AG09309 (cell line): ENCODE measurements around the gene NR4A3.
A peak's percentile ranks its signal among the peaks of the same experiment; 100 is the strongest.

Experiments
- DNase-seq: peaks from one replicate; pipeline ENCODE4 v3.0.0-alpha.2; 2010; ENCODE audit warnings: low read depth
- H3K4me3 ChIP-seq: 2 replicates; pipeline ENCODE4 v1.5.1; 2011; ENCODE audit warnings: mild to moderate bottlenecking, low read depth, low read length, moderate library complexity; ENCODE audit not compliant: control insufficient read depth
- CTCF ChIP-seq: IDR thresholded peaks from 2 replicates; pipeline ENCODE4 v1.5.1; 2011; ENCODE audit warnings: mild to moderate bottlenecking, low read depth, low read length, inconsistent platforms; ENCODE audit not compliant: insufficient read depth, control insufficient read depth; ENCODE audit errors: missing control alignments

NR4A3 gene

GRCh38 chr9:99811598-99812383 is 9.9 kb upstream of the NR4A3 start:
- DNase-seq = no peak
- no peak overlapping the region for H3K4me3 ChIP-seq
- no peak for TF ChIP-seq CTCF

GRCh38 chr9:99813739-99814138 is 7.9 kb upstream of the NR4A3 start:
- TF ChIP-seq CTCF = no peak
- no peak overlapping the region for H3K4me3 ChIP-seq
- no peak for DNase-seq

- DNase-seq = no peak
- no peak for TF ChIP-seq CTCF
- H3K4me3 ChIP-seq = no peak overlapping the region
These were observed 7.3 kb upstream of the NR4A3 start for GRCh38 chr9:99814359-99814758.

GRCh38 chr9:99816392-99816791 is 5.3 kb upstream of the NR4A3 start:
- no peak for DNase-seq
- no peak for TF ChIP-seq CTCF
- H3K4me3 ChIP-seq = no peak overlapping the region

GRCh38 chr9:99818500-99818899 is 3.2 kb upstream of the NR4A3 start:
- DNase-seq = no peak
- peak overlapping the region; percentile 66 for H3K4me3 ChIP-seq
- TF ChIP-seq CTCF = no peak

- DNase-seq = peak; percentile 71
These were observed 2.4 kb upstream of the NR4A3 start for GRCh38 chr9:99819123-99819855.

More at GRCh38 chr9:99819123-99819855, 2.4 kb upstream of the NR4A3 start:
- TF ChIP-seq CTCF = no peak
- peak overlapping the region; percentile 66 for H3K4me3 ChIP-seq
